CD1c-positive myeloid dendritic cell (primary cell): Measurements from ENCODE around the gene KCNMB1.
A peak's percentile ranks its signal among the peaks of the same experiment; 100 is the strongest.

Source experiments
- DNase-seq: peaks from one replicate; pipeline ENCODE4 v3.0.0-alpha.2; 2016; ENCODE audit errors: extremely low spot score

KCNMB1 gene

GRCh38 chr5:170414786-170415185, 25.6 kb upstream of the KCNMB1 start:
- no peak for DNase-seq

GRCh38 chr5:170413897-170414296, 24.7 kb upstream of the KCNMB1 start:
- DNase-seq = no peak

- DNase-seq = no peak
Measured at GRCh38 chr5:170411100-170411499, 21.9 kb upstream of the KCNMB1 start.

- no peak for DNase-seq
Measured at GRCh38 chr5:170410401-170410800, 21.2 kb upstream of the KCNMB1 start.

- DNase-seq = no peak
Measured at GRCh38 chr5:170408877-170409660, 19.9 kb upstream of the KCNMB1 start.

GRCh38 chr5:170408226-170408625, 19.1 kb upstream of the KCNMB1 start:
- DNase-seq = no peak

GRCh38 chr5:170407062-170407461, 17.9 kb upstream of the KCNMB1 start:
- no peak for DNase-seq

GRCh38 chr5:170405817-170406216, 16.6 kb upstream of the KCNMB1 start:
- peak; percentile 56 for DNase-seq

- peak; percentile 86 for DNase-seq
Measured at GRCh38 chr5:170404398-170404797, 15.2 kb upstream of the KCNMB1 start.

- no peak for DNase-seq
Measured at GRCh38 chr5:170403675-170404074, 14.5 kb upstream of the KCNMB1 start.

GRCh38 chr5:170402508-170402907, 13.3 kb upstream of the KCNMB1 start:
- DNase-seq = no peak

GRCh38 chr5:170397059-170397458, 7.9 kb upstream of the KCNMB1 start:
- DNase-seq = no peak

GRCh38 chr5:170393958-170394357, 4.8 kb upstream of the KCNMB1 start:
- peak; percentile 76 for DNase-seq

GRCh38 chr5:170393235-170393634, 4.1 kb upstream of the KCNMB1 start:
- peak; percentile 69 for DNase-seq

- DNase-seq = no peak
Measured at GRCh38 chr5:170390472-170390871, 1.3 kb upstream of the KCNMB1 start.

GRCh38 chr5:170389550-170389892, 354 bp upstream of the KCNMB1 start:
- DNase-seq = peak; percentile 55

GRCh38 chr5:170387775-170388639, 1.2 kb downstream of the KCNMB1 start:
- no peak for DNase-seq

- DNase-seq = no peak
Measured at GRCh38 chr5:170386743-170387395, 2.3 kb downstream of the KCNMB1 start.

- no peak for DNase-seq
Measured at GRCh38 chr5:170383227-170383626, 5.9 kb downstream of the KCNMB1 start.

- no peak for DNase-seq
Measured at GRCh38 chr5:170382790-170383189, 6.4 kb downstream of the KCNMB1 start.

GRCh38 chr5:170380361-170380951, 8.7 kb downstream of the KCNMB1 start:
- no peak for DNase-seq

- no peak for DNase-seq
Measured at GRCh38 chr5:170378740-170379139, 10.4 kb downstream of the KCNMB1 start.
